ENCODE measurements around the gene CLCA2.

- no peak for TF ChIP-seq POLR2A (IDR thresholded peaks at IDR 0.05)
- TF ChIP-seq CTCF (IDR thresholded peaks at IDR 0.05): no peak
These were observed 12.1 kb downstream of the CLCA2 start for GRCh38 chr1:86436041-86436440.
